ENCODE results near the gene SHOC2.

The SHOC2 gene

GRCh38 chr10:110983466-110983865 is 64.1 kb downstream of the SHOC2 start:
- no peak for DNase-seq (ENCODE audit: low read depth in 3 of 3)

GRCh38 chr10:110985497-110986275 is 66.3 kb downstream of the SHOC2 start:
- DNase-seq (ENCODE audit: low read depth in 3 of 3): no peak

DNA sequence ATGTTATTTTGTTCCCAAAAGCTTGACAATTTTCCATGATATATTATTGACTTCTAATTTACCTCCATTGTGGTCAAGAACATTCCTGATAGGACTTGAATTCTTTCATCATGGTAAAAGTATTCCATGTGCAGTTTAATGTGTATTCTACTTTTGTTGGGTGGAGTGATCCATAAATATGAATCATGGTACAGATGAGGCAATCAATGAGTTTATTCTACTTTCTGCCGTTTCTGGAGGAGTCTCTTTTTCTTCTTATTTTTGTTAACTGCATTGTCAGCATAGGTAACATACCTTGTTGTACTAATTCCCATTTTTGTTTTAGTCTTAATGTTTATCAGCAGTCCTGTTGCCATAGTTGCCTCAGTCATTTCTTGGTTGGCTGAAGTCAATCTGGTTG is 69.6 kb downstream of the SHOC2 start:
- no peak for DNase-seq (ENCODE audit: low read depth in 3 of 3)

DNA sequence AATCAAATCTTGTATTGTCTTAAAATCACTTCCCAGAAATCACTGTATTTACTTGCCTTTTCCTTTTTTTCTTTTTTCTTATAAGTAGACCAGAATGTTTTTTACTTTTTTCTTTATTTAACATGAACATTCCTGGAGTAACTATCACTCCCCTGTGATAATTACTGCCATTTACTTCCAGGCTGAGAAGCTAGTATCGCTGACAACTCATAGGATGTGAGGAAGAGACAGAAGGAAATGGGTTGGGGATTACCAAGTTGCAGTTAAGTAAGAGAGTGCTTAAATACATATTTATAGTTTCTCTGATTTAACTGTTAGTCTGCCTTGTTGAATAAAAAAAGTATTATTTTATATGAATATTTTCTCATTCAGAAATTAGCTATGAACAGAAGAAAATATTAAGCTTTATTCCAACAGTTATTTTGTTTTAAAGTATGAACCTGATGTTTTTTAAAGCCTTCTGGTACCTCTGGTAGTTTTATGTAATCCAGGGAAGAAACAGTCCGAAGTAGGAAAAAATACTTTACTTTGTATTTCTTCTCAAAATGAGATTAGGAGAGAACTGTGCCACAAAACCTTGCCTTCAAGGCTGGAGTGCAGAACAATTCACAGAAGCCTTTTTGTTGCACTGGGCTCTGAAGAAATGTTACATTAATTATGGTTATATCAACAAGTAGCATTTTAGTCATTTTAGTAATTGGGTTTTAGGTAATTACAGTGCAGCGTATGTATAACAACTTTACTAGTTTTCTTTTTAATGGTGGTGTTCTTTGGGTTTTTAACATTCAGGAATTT is 72.8 kb downstream of the SHOC2 start:
- no peak for DNase-seq (ENCODE audit: low read depth in 3 of 3)

DNA sequence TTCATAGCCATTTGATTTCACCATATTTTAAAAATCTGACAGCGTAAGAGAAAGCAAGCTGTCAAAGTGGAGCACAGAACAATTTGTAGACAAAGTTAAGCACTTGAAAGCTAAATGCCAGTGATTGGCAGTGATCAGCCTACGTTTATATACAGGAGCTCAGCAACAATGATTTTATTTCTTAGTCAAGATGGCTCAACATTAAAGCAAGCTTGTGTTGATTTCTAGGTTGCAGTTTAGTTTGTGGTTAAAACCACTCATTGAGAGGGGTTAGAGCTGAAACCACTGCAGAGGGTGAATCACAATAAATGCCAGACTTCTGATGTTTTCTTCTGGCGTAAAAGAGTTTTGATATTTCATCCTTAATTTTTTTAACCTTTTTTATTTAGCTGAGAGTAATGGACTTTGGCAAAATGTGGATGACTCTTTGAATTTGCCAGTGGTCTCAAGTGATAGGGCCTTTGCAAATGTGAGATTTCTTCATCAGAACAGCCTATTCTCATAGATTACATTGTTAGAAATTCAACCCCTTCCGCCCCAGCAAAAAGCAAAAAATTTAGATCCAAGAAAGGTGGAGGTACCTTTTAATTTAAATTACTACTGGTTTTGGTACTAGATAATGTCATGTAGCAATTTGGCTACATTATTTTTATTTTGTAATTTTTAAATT is 73.8 kb downstream of the SHOC2 start:
- DNase-seq (ENCODE audit: low read depth in 3 of 3): peak in 1 of 3 experiments; percentile 8

DNA sequence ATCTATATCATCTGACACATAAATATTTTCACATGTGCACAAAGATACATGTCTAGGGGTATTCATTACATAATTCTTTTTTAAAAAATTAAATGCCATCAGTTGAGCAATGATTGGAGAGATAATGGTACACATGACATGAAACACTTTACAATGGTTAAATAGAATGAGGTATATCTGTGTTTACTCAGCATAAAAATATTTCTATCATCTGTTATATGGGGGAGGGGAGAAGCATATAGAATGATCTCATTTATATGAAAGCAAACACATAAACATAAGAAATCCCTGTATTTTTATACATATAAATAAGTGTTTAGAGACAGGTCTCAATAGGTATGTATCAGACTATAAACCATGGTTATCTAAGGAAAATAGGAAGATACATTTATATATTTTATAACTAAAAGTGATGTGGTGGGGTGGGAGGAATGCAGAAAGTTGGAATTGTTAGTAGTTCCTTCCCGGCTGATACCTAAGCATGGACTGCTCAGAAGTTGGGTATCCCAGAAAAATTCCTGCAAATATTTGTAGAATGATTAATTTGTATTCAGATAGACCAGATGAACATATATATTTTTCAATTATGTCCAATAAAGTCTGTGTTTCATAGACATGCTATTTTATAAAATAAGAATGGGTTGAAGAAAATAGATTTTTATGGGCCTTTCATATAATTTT is 75.1 kb downstream of the SHOC2 start:
- no peak for DNase-seq (ENCODE audit: low read depth in 3 of 3)

GRCh38 chr10:110995301-110995700 is 75.9 kb downstream of the SHOC2 start:
- no peak for DNase-seq (ENCODE audit: low read depth in 3 of 3)

- no peak for DNase-seq (ENCODE audit: low read depth in 3 of 3)
Measured at GRCh38 chr10:110996256-110996655, 76.9 kb downstream of the SHOC2 start.

- DNase-seq (ENCODE audit: low read depth in 3 of 3): no peak
Measured at GRCh38 chr10:111004016-111004415, 84.6 kb downstream of the SHOC2 start.

- no peak for DNase-seq (ENCODE audit: low read depth in 3 of 3)
Measured at GRCh38 chr10:111007486-111007885, 88.1 kb downstream of the SHOC2 start.

DNA sequence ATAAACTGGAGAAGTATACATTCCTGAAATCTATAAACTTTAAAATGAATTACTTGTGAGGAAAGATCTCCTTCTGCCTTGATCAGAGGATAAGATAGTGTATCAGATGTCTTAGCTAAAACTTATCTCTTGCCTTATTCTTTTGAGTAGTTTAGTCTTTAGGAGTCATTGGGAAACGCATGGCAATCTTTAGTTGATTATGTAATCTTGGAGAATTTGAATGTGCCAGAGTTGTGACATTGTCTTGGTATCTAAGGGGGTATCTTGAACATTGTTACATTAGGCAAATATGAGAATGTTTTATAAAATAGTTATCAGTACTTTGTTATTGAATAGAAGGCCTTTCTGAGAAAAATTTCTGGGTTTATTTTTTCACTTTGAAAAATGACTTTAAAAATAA is 95.8 kb downstream of the SHOC2 start:
- no peak for DNase-seq (ENCODE audit: low read depth in 3 of 3)

DNA sequence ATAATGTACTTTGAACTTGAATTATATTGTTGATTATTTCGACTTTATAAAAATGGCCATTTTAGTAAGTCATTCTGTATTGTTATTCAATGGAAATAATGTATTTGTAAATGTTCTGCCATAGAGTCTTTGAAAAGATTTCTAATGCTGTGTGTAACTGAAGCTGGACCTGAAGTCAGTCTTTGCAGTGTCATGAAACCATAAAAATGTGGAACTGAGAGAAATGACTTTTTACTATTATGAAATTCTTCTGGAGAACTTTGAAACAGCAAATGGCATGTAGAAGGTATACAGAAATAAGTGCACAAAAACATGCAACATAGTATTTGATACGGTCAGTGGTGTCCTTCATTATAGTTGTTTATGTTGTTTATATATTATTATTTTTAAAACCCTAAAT is 97.7 kb downstream of the SHOC2 start:
- DNase-seq (ENCODE audit: low read depth in 3 of 3): no peak

DNA sequence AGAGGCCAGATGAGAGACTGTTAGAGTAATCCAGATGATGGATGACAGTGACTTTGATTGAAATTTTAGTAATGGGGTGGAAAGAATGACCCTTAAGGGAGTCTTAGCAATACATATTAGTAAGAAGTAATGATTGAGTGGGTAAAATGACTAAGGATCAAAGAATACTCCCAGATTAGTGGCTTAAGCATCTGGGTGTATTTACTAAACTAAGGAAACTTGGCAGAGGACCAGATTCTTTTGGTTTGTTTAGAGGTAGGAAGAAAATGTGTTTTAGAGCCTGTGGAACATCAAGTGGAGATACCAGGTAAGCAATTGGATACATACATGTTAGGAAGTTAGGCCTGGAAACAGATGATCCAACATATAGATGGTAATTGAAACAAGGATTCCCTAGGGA is 98.6 kb downstream of the SHOC2 start:
- no peak for DNase-seq (ENCODE audit: low read depth in 3 of 3)

DNA sequence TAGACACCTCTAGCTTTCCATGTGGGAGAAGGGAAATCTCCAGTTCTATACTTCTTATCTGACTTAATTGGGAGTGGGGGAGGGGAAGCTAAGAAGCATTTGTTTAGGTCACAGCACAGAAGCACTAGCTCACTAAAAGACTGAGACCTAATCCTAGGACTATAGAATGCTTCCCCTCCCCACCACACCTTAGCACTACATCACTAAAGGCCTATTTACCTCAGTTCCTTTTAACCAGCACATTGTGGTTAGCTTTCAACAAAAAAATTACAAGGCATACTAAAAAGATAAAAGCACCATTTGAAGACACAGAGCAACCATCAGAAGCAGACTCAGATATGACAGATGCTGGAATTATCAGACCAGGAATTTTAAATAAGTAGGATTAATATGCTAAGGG is 103.7 kb downstream of the SHOC2 start:
- DNase-seq (ENCODE audit: low read depth in 3 of 3): no peak

DNA sequence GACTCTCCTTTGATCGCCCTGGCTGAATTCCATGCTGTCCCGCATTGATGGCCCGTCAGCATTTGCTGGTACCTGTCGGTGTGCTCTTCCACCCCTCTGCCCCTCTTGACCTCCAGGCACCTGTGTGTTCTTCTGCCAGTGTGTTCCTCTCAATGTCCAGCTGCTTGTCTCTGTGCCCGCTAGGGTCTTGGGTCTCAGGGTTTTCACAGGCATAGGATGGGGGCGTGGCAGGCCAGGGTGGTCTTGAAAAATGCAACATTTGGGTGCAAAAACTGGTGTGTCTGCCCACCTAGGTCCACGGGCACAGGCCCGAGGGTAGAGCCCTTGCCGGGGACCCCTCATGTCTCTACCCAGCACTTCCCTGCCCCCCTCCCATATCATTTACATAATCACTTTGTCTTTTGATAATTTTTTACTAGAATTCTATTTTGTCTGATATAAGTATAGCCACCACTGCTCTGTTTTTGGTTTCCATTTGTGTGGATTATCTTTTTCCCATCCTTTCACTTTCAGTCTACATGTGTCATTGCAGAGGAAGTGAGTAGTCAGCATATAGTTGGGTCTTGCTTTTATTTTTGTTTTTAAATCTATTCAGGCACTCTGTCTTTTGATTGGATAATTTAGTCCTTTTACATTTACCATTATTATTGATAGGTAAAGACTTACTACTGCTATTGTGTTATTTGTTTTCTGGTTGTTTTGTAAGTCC is 110.8 kb downstream of the SHOC2 start:
- no peak for DNase-seq (ENCODE audit: low read depth in 3 of 3)

GRCh38 chr10:111034598-111035310 is 115.3 kb downstream of the SHOC2 start:
- no peak for DNase-seq (ENCODE audit: low read depth in 3 of 3)

GRCh38 chr10:111035542-111035941 is 116.1 kb downstream of the SHOC2 start:
- no peak for DNase-seq (ENCODE audit: low read depth in 3 of 3)

DNA sequence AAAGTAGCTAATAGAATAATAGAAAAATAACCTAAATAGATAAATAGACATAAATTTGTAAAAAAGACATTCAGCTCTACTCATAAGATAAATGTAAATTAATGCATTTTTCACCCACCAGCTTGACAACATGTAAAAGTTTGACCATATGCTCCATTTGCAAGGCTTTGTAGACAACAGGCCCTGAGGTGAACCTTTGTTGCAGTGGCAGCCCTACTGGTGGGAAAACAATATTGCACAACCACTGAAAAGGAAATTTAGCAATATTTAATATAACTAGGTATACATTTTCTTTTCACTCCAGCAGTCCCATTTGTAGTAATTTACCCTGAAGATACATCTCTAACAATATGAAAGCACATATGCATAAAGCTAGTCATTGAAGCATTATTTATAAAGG is 118.5 kb downstream of the SHOC2 start:
- no peak for DNase-seq (ENCODE audit: low read depth in 3 of 3)

DNA sequence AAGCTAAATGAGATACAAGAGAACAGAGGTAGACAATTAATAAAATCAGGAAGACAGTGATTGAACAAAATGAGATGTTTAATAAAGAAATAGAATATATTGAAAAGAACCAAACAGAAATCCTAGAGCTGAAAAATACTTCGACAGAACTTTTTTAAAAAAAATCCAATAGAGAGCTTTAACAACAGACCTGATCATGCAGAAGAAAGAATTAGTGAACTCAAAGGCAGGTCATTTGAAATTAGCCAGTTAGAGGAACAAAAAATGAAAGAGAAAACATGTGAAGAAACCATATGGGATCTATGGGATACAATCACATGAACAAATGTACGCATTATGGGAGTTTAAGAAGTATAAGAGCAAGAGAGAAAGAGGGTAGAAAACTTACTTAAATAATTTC is 120.1 kb downstream of the SHOC2 start:
- no peak for DNase-seq (ENCODE audit: low read depth in 3 of 3)

GRCh38 chr10:111057006-111057405 is 137.6 kb downstream of the SHOC2 start:
- DNase-seq (ENCODE audit: low read depth in 3 of 3): no peak
